GM23248 (cell line): ENCODE measurements around the gene UCP3.

Experiments
- EZH2 ChIP-seq: fragments of 200-600 bp; sonication (generic); IDR thresholded peaks from 2 replicates; pipeline ENCODE4 v1.6.1; 2018; ENCODE audit warnings: antibody characterized with exemption, mild to moderate bottlenecking; ENCODE audit not compliant: insufficient read depth, poor library complexity, severe bottlenecking
- EZH2phosphoT487 ChIP-seq: fragments of 200-600 bp; sonication (generic); IDR thresholded peaks from 2 replicates; pipeline ENCODE4 v1.6.1; 2018; ENCODE audit warnings: antibody characterized with exemption, moderate library complexity, mild to moderate bottlenecking, low read depth; ENCODE audit not compliant: insufficient read depth

DNA sequence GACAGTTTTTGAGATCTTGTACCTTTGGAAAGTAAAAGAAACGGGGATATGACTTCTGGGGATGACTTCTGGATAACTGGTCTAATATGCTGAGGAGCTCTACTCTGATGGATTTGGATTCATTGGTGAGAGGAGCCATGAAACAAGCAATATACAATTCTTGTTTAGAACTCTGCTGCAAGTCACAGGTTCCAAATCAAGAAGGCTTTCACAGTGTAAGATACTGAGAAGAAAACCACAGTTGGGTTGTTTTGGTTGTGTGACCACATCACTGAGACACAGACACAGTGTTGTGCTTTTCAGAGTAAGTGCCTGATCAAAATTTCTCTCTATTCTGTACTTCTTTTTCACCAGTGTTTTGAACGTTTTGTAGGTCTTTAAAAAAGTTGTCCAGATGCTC, 13.2 kb downstream of the UCP3 start:
- TF ChIP-seq EZH2phosphoT487 (no peak), EZH2 (no peak)
